ENCODE data around the gene ZDHHC11. TPM values are rescaled to one million over a fixed set of nuclear protein-coding genes. Genes with fewer than 3 reads are reported as not detected.

Gene ZDHHC11
- total and polyA plus RNA-seq, 2 of the 4 experiments (the other 2 are of a cell fraction): 0.36 to 1.6 TPM

DNA sequence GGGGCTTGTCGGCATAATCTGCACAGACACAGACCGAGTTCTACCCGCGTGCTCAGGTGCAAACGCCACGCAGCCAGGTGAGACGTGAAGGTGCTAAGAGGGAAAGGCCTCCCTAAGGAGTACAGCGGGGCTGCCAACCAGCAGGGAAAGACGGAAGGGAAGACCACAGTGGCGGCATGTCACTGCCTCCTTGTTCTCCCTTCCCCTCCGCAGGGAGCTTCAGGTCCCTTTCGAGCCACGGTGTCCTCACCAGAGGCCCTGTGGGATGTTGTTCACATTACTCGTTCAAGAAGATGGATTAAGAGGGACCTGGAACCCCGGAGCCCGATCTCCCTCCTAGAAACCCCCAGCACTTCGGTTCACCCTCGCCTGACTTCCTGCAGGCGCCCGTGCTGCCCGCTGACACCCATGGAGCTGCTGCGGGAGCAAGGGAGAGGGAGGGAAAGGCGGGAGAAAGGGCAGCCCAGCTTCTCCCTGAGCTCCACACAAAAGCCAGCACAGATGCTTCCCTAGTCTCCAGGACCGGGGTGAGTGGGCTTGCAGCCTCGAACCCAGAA lies 41.1 kb upstream of the ZDHHC11 start (continued):
- TF ChIP-seq BHLHE40 (IDR thresholded peaks at IDR 0.05; ENCODE audit: low read depth, low read length) (no peak), RFX5 (IDR thresholded peaks at IDR 0.05; ENCODE audit: low read depth, low read length) (no peak), CHD1 (IDR thresholded peaks at IDR 0.05; ENCODE audit: low read depth, low read length) (no peak), FOS (IDR thresholded peaks at IDR 0.05; ENCODE audit: low read depth, low read length) (no peak), RAD21 (IDR thresholded peaks at IDR 0.05; ENCODE audit: low read length) (no peak), SMC3 (IDR thresholded peaks at IDR 0.05; ENCODE audit: low read depth, low read length) (no peak)
